Pancreas (tissue), 10 donors: ENCODE measurements around the gene INTS14. TPM values are rescaled to one million over a fixed set of nuclear protein-coding genes. Genes with fewer than 3 reads are reported as not detected.

Source experiments
- ATAC-seq, 4 donors: fragments of 200-7000 bp; cut with Tn5 transposase; one replicate each; pipeline versions ENCODE4 v1.8.0 to v1.9.1; 2020; ENCODE audit warnings: mild to moderate bottlenecking in 4 of 4, moderate library complexity in 4 of 4
- DNase-seq, 6 donors: peaks; one replicate each; pipeline ENCODE4 v3.0.0-alpha.2; 2020
- FAIRE-seq: peaks from 2 replicates; lab custom pipeline; 2012; peaks lifted over from hg19 to GRCh38; lab: Jason Lieb, UNC
- H3K27ac ChIP-seq, 4 donors: fragments of 200-600 bp; sonication (generic); 1 replicate in 3 of 4; 2 replicates in 1 of 4; pipeline versions ENCODE4 v1.5.0 to v1.8.0; 2020
- H3K27me3 ChIP-seq, 4 donors: fragments of 200-600 bp; one replicate each; pipeline ENCODE4 v1.8.0; 2021
- H3K36me3 ChIP-seq, 3 donors: fragments of 200-600 bp; sonication (generic) in 1 of 3; one replicate each; pipeline versions ENCODE4 v1.5.0 to v1.8.0; 2020 to 2021
- H3K4me1 ChIP-seq, 3 donors: fragments of 200-600 bp; one replicate each; pipeline ENCODE4 v1.8.0; 2021
- H3K4me3 ChIP-seq, 4 donors: fragments of 200-600 bp; sonication (generic) in 2 of 4; one replicate each; pipeline versions ENCODE4 v1.5.0 to v1.8.0; 2020 to 2021
- H3K9me3 ChIP-seq, 4 donors: fragments of 200-600 bp; one replicate each; pipeline ENCODE4 v1.8.0; 2021
- CTCF ChIP-seq, 4 donors: fragments of 200-600 bp; sonication (generic) in 3 of 4; IDR thresholded peaks; one replicate each; pipeline versions ENCODE4 v1.5.0 to v1.8.0; 2021; ENCODE audit warnings: antibody characterized with exemption in 4 of 4
- WGBS, 2 donors: extraction: QIAGEN DNeasy Blood & Tissue Kit; methylation state at CpG; one replicate each; pipeline ENCODE4 v1.1.7; 2013; 5-methylcytosine and 5-hydroxymethylcytosine counted together
- intact Hi-C, 3 donors: fragments of 100-400 bp; cut with DNase I; formaldehyde crosslinking; loops; one replicate each; pipeline versions ENCODE4 v1.11.1 to v1.14.2; 2022
- polyA plus RNA-seq, 2 donors: library from polyadenylated mRNA; stranded (reverse); fragments of 200-250 nt; gene quantifications; one replicate each; pipeline ENCODE4 v1.2.3, GENCODE V29; 2013
- total RNA-seq, 6 donors: library from RNA; stranded (reverse); fragmentation: NEBNext Ultra II Directional in 4 of 6; extraction: Animal tissue kit (Norgen Biotek cat#: 25700) in 4 of 6; gene quantifications; one replicate each; pipeline versions ENCODE4 v1.2.1 to v1.2.4, GENCODE V29; 2021 to 2023
- donor health status: healthy with polysubstance abuse.
- donor health status: DM: no; HTN: no; CAD: no; lungs with moderate emphysema.
- donor health status: DM: no; HTN: no; CAD: no.
- donor health status: control.
- donor health status: control.
- donor health status: Bipolar disorder and iron deficiency.
- donor health status: DM: yes; HTN: yes; CAD: no.
- donor health status: DM: no; HTN: no; CAD: no.
- donor health status: DM: no; HTN: no; CAD: no.
- donor health status: DM: yes; HTN: yes; CAD: no.

Gene INTS14
- total and polyA plus RNA-seq, 8 donors, result 11.0 to 25.0 (median 13.5) TPM

- Histone ChIP-seq H3K36me3 (peaks cover 0 to 30% (median 6%) of the 10 kb centered on the region in 3 donors), H3K27me3 (no peaks in the 10 kb centered on the region), H3K4me1 (peaks cover 0 to 6% (median 0%) of the 10 kb centered on the region in 3 donors), H3K4me3 (no peak overlapping the region), H3K9me3 (no peaks in the 10 kb centered on the region), H3K27ac (no peak overlapping the region)
- intact Hi-C loops, result no loop called here
- ATAC-seq (no peak), FAIRE-seq (no peak), DNase-seq (no peak)
- no peak for TF ChIP-seq CTCF (IDR thresholded peaks at IDR 0.05)
- WGBS, 2 donors, result 80 to 82% methylated on average over 8 of the region's 8 CpGs
These were observed 31.8 kb downstream of the INTS14 start for GRCh38 chr15:65578904-65579728.

GRCh38 chr15:65577129-65577996 is 33.6 kb downstream of the INTS14 start:
- H3K27me3 ChIP-seq, result no peaks in the 10 kb centered on the region

GRCh38 chr15:65576664-65577063 is 34.3 kb downstream of the INTS14 start:
- 93 to 97% methylated on average over 1 of the region's 1 CpG for WGBS, 2 donors
- H3K27me3 ChIP-seq, result no peaks in the 10 kb centered on the region
- no peaks in the 10 kb centered on the region for H3K9me3 ChIP-seq
- intact Hi-C loops, result no loop called here
- no peak for ATAC-seq
- no peak overlapping the region for H3K4me3 ChIP-seq
- no peak for TF ChIP-seq CTCF (IDR thresholded peaks at IDR 0.05)
- peaks cover 0 to 25% (median 6%) of the 10 kb centered on the region in 3 donors for H3K36me3 ChIP-seq
- no peak overlapping the region for H3K27ac ChIP-seq
- no peaks in the 10 kb centered on the region for H3K4me1 ChIP-seq
- DNase-seq, result no peak
- no peak for FAIRE-seq

More at GRCh38 chr15:65577129-65577996, 33.6 kb downstream of the INTS14 start:
- no peak for ATAC-seq
- no peaks in the 10 kb centered on the region for H3K9me3 ChIP-seq
- intact Hi-C loops, result no loop called here
- WGBS, 2 donors, result 82 to 84% methylated on average over 6 of the region's 6 CpGs
- no peak overlapping the region for H3K27ac ChIP-seq
- no peak for FAIRE-seq
- TF ChIP-seq CTCF (IDR thresholded peaks at IDR 0.05), result no peak
- peaks cover 0 to 25% (median 6%) of the 10 kb centered on the region in 3 donors for H3K36me3 ChIP-seq
- no peak for DNase-seq
- H3K4me3 ChIP-seq, result no peak overlapping the region
- H3K4me1 ChIP-seq, result no peaks in the 10 kb centered on the region

- intact Hi-C loops, result no loop called here
- no peak for FAIRE-seq
- DNase-seq, result no peak
- Histone ChIP-seq H3K4me1 (no peaks in the 10 kb centered on the region), H3K4me3 (no peak overlapping the region), H3K36me3 (peaks cover 0 to 12% (median 4%) of the 10 kb centered on the region in 3 donors), H3K27me3 (no peaks in the 10 kb centered on the region), H3K27ac (no peak overlapping the region), H3K9me3 (no peaks in the 10 kb centered on the region)
- WGBS, 2 donors, result 89 to 92% methylated on average over 2 of the region's 2 CpGs
- TF ChIP-seq CTCF (IDR thresholded peaks at IDR 0.05), result no peak
- no peak for ATAC-seq
These were observed 39.0 kb downstream of the INTS14 start for GRCh38 chr15:65571971-65572370.
